ENCODE data around the gene MTAP. TPM values are rescaled to one million over a fixed set of nuclear protein-coding genes. Genes with fewer than 3 reads are reported as not detected.

MTAP gene
- total and polyA plus RNA-seq, 2 of the 13 experiments (the other 11 are each of a cell fraction or from before 2014, with no cell fraction given), result 16.7 to 51.2 TPM

GRCh38 chr9:21853414-21853813 lies 51.0 kb downstream of the MTAP start:
- CTCF ChIA-PET (ENCODE audit: low intra/inter-chr PET ratio, low total read pairs), result no interaction called here
- Histone ChIP-seq H3K4me3 (replicated peaks in 1 of 3; ENCODE audit: insufficient read depth in 1 of 3, low read depth in 2 of 3, low read length in 3 of 3) (no peak overlapping the region), H3K9me3 (ENCODE audit: low read length) (no peaks in the 10 kb centered on the region), H3K36me3 (replicated peaks in 1 of 2; ENCODE audit: control insufficient read depth in 1 of 2, insufficient read depth in 2 of 2, low read length in 2 of 2) (peaks cover 10 to 25% of the 10 kb centered on the region in 2 experiments), H3K27ac (ENCODE audit: extremely low read length, insufficient read depth, low read length) (peak overlapping the region; percentile 55), H3K27me3 (ENCODE audit: control insufficient read depth in 1 of 2, insufficient read depth in 2 of 2, low read length in 2 of 2) (no peaks in the 10 kb centered on the region), H4K20me1 (ENCODE audit: insufficient read depth, low read length) (no peaks in the 10 kb centered on the region), H3K9ac (ENCODE audit: insufficient read depth, low read depth, low read length) (no peak overlapping the region), H3K79me2 (ENCODE audit: insufficient read depth, low read length) (no peaks in the 10 kb centered on the region), H3K4me1 (ENCODE audit: insufficient read depth, low read length) (peaks cover 56% of the 10 kb centered on the region), H2AFZ (ENCODE audit: low read length) (no peak overlapping the region), H3K4me2 (ENCODE audit: low read depth, low read length) (peak overlapping the region; percentile 31)
- POLR2A ChIA-PET, result interaction anchor here (1.4 kb wide), 1 partner anchor 156 kb away, joined by 4 read pairs; the partner anchor contains the start of gene CDKN2B
- peak; percentile 97 for ATAC-seq
- DNase-seq (ENCODE audit: low spot score), result peak; percentile 70
- FAIRE-seq, result no peak
- intact Hi-C loops (cut with micrococcal nuclease; ENCODE audit: unreplicated experiment) (no loop called here), in situ Hi-C loops (cut with HindIII; ENCODE audit: extremely low pct_ligation_motif_present, low pct_unique_long_range_greater_than_20kb) (no loop called here)
- WGBS (ENCODE audit: low lambda C conversion rate), result 29% methylated on average over 2 of the region's 2 CpGs
- no TSS peak for BruUV-seq (replicated peaks)
- TF ChIP-seq ZBTB20 (CRISPR knock-in tag; IDR thresholded peaks at IDR 0.05; ENCODE audit: borderline replicate concordance, low read depth) (0 out of 2 replicates have a peak, but pooled peaks have one; percentile 35), HDAC2 (CRISPR knock-in tag; IDR thresholded peaks at IDR 0.05) (no peak; the same call in 1 of the 2 replicates), EP300 (IDR thresholded peaks at IDR 0.05; ENCODE audit: low read depth in 2 of 2, low read length in 2 of 2) (peak in 1 of 2 experiments; percentile 66; a peak in 2 of 4 replicates), EP300 (CRISPR knock-in tag; IDR thresholded peaks at IDR 0.05; ENCODE audit: borderline replicate concordance) (no peak), SNAPC5 (CRISPR knock-in tag; IDR thresholded peaks at IDR 0.05; ENCODE audit: borderline replicate concordance) (no peak), CEBPG (CRISPR knock-in tag; IDR thresholded peaks at IDR 0.05) (0 out of 2 replicates have a peak, but pooled peaks have one; percentile 8), AHDC1 (CRISPR knock-in tag; IDR thresholded peaks at IDR 0.05; ENCODE audit: borderline replicate concordance) (0 out of 2 replicates have a peak, but pooled peaks have one; percentile 43), ATAD3A (CRISPR knock-in tag; IDR thresholded peaks at IDR 0.05) (no peak), CC2D1A (CRISPR knock-in tag; IDR thresholded peaks at IDR 0.05) (no peak), FOXA3 (CRISPR knock-in tag; IDR thresholded peaks at IDR 0.05) (peak; percentile 48; the same call in 1 of the 2 replicates), ELF3 (CRISPR knock-in tag; IDR thresholded peaks at IDR 0.05) (0 out of 2 replicates have a peak, but pooled peaks have one; percentile 27), HNF4G (IDR thresholded peaks at IDR 0.05; ENCODE audit: borderline replicate concordance, low read depth, low read length) (peak; percentile 39; the same call in 1 of the 2 replicates), HNF4G (CRISPR knock-in tag; IDR thresholded peaks at IDR 0.05; ENCODE audit: borderline replicate concordance, low read depth) (no peak), NR2F1 (CRISPR knock-in tag; IDR thresholded peaks at IDR 0.05) (0 out of 4 replicates have a peak, but pooled peaks of 1 of the 2 experiments have one; percentile 27), WIZ (CRISPR knock-in tag; IDR thresholded peaks at IDR 0.05) (no peak), CREB1 (IDR thresholded peaks at IDR 0.05) (no peak), CREB1 (CRISPR knock-in tag; IDR thresholded peaks at IDR 0.05) (0 out of 2 replicates have a peak, but pooled peaks have one; percentile 29), ISX (CRISPR knock-in tag; conservative IDR thresholded peaks at IDR 0.05) (no peak), SIN3B (IDR thresholded peaks at IDR 0.05; ENCODE audit: low read length) (no peak), KDM1A (CRISPR knock-in tag; IDR thresholded peaks at IDR 0.05) (no peak), GATAD2A (CRISPR knock-in tag; IDR thresholded peaks at IDR 0.05) (peak; percentile 42; the same call in 1 of the 2 replicates), FOXP1 (IDR thresholded peaks at IDR 0.05) (0 out of 2 replicates have a peak, but pooled peaks have one; percentile 20), FOXP1 (CRISPR knock-in tag; IDR thresholded peaks at IDR 0.05) (peak; percentile 71), MXI1 (IDR thresholded peaks at IDR 0.05; ENCODE audit: borderline replicate concordance, low read depth, low read length) (peak; percentile 29; the same call in 1 of the 3 replicates)
